ENCODE results near the gene SSBP2. TPM values are rescaled to one million over a fixed set of nuclear protein-coding genes. Genes with fewer than 3 reads are reported as not detected.
"Not testable (repeated sequence)": the region's sequence is repeated elsewhere in the genome, so short reads cannot be mapped to it uniquely, and the experiment has no call there.

SSBP2 gene
- total RNA-seq, 1 donor from 2014 or later: 146 TPM

DNA sequence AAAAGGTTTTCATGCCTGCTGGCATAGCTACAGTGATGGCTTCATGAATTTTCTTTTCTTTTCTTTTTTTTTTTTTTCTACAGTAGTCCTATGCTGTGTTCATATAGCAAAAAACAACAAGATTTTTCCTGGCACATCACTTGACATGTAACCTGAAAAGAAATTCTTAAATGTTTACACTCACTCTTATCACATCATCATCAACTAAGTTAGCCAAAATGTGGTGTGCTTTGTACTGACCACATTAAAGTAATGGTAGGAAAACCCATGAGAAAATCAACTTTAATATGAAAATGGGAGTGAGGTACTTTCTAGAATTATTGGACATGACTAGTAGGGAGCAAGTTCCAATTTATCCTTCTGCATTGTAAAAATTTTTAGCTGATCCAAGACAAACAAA, 146.7 kb downstream of the SSBP2 start:
- no peaks in the 10 kb centered on the region for H3K27me3 Mint-ChIP-seq (ENCODE audit: unreplicated experiment)
- TF ChIP-seq, protein P1, sequence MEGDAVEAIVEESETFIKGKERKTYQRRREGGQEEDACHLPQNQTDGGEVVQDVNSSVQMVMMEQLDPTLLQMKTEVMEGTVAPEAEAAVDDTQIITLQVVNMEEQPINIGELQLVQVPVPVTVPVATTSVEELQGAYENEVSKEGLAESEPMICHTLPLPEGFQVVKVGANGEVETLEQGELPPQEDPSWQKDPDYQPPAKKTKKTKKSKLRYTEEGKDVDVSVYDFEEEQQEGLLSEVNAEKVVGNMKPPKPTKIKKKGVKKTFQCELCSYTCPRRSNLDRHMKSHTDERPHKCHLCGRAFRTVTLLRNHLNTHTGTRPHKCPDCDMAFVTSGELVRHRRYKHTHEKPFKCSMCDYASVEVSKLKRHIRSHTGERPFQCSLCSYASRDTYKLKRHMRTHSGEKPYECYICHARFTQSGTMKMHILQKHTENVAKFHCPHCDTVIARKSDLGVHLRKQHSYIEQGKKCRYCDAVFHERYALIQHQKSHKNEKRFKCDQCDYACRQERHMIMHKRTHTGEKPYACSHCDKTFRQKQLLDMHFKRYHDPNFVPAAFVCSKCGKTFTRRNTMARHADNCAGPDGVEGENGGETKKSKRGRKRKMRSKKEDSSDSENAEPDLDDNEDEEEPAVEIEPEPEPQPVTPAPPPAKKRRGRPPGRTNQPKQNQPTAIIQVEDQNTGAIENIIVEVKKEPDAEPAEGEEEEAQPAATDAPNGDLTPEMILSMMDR (IDR thresholded peaks at IDR 0.05; ENCODE audit: partially characterized antibody, unreplicated experiment): no peak
- no peak for DNase-seq
- H3K36me3 Mint-ChIP-seq (ENCODE audit: unreplicated experiment): no peaks in the 10 kb centered on the region
- H3K27ac Mint-ChIP-seq (ENCODE audit: unreplicated experiment): no peak overlapping the region
- no peaks in the 10 kb centered on the region for H3K9me3 Mint-ChIP-seq (ENCODE audit: unreplicated experiment)
- no peak overlapping the region for H3K4me3 Mint-ChIP-seq (ENCODE audit: unreplicated experiment)
- H3K4me1 Mint-ChIP-seq (ENCODE audit: low read depth, unreplicated experiment): peaks cover 5% of the 10 kb centered on the region

DNA sequence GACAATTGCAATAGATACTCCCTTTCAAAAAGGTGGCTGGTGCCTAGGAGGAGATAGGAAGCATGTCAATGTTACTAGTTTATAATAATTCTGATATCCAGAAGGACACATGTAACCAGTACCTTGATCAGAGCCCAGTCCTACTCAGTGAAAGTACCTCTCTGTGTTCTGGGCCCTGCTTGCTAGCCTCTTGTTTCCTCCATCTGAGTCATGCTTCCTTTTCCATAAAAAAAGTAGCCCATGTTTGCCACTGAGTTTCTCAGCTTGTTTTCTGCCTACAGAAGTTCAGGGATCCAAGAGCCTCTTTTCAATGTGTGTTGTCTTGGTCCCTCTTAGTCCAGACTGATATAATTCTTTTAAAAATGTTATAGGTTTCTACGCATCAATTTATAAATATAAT, 149.0 kb downstream of the SSBP2 start:
- Mint-ChIP-seq H3K9me3 (ENCODE audit: unreplicated experiment) (peaks cover 3% of the 10 kb centered on the region), H3K27ac (ENCODE audit: unreplicated experiment) (no peak overlapping the region), H3K4me3 (ENCODE audit: unreplicated experiment) (no peak overlapping the region), H3K4me1 (ENCODE audit: low read depth, unreplicated experiment) (peaks cover 5% of the 10 kb centered on the region), H3K36me3 (ENCODE audit: unreplicated experiment) (peaks cover 8% of the 10 kb centered on the region), H3K27me3 (ENCODE audit: unreplicated experiment) (no peaks in the 10 kb centered on the region)
- DNase-seq: no peak
- TF ChIP-seq, protein P1 (IDR thresholded peaks at IDR 0.05; ENCODE audit: partially characterized antibody, unreplicated experiment): no peak

DNA sequence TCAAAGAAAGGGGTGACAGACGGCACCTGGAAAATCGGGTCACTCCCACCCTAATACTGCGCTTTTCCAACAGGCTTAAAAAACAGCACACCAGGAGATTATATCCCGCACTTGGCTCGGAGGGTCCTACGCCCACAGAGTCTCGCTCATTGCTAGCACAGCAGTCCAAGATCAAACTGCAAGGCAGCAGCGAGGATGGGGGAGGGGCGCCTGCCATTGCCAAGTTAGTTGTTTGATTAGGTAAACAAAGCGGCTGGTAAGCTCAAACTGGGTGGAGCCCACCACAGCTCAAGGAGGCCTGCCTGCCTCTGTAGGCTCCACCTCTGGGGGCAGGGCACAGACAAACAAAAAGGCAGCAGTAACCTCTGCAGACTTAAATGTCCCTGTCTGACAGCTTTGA, 158.8 kb downstream of the SSBP2 start:
- H3K9me3 Mint-ChIP-seq (ENCODE audit: unreplicated experiment); DNase-seq; H3K27me3 Mint-ChIP-seq (ENCODE audit: unreplicated experiment): not testable (repeated sequence)

DNA sequence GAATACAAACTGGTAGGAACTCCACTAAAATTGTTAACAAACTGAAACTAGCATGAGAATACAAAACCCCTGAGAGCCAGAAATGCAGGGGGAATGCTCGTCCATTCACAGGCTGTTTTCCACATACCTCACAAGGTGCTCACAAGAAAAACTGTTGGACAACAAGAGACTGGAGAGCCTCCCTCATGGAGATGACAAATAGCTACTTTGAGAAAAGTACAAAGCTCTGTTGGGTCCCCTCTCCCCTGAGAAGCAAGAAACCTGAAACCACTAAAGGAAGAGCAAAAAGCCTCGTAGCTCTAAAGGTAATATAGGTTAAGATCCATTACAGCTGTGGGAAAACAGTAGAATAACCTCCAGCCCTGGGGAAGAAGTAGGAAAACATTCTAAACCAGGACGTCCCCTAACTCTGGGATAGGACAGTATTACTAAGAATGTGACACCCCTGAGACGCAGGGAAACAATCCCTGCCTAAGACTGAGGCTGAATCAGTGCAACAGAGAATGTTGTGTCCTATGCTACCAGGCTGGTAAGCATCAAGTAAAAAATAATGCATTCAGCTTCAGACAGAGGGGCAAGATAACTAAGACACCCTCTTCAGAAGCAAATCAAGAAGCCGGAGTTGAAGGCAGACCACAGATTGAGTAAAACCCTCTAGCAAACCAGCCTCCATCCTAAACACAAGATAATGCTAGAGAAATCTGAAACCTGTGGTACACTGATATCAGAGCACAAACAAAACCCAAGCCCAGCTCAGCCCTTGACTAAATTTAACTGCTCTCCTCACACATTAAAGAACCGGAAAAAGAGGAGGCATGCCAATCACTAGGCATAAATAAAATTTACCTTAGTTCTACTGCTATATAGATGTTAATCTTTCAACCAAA, 160.2 kb downstream of the SSBP2 start:
- H3K9me3 Mint-ChIP-seq (ENCODE audit: unreplicated experiment): peaks cover 9% of the 10 kb centered on the region
- DNase-seq: no peak
- H3K27me3 Mint-ChIP-seq (ENCODE audit: unreplicated experiment): peaks cover 5% of the 10 kb centered on the region
- H3K4me1 Mint-ChIP-seq (ENCODE audit: low read depth, unreplicated experiment): peaks cover 9% of the 10 kb centered on the region
- TF ChIP-seq, protein P1 (IDR thresholded peaks at IDR 0.05; ENCODE audit: partially characterized antibody, unreplicated experiment): no peak
- no peak overlapping the region for H3K27ac Mint-ChIP-seq (ENCODE audit: unreplicated experiment)
- no peak overlapping the region for H3K4me3 Mint-ChIP-seq (ENCODE audit: unreplicated experiment)
- H3K36me3 Mint-ChIP-seq (ENCODE audit: unreplicated experiment): peaks cover 23% of the 10 kb centered on the region

More for the DNA sequence above, 158.8 kb downstream of the SSBP2 start:
- not testable (repeated sequence) for H3K27ac Mint-ChIP-seq (ENCODE audit: unreplicated experiment); H3K4me3 Mint-ChIP-seq (ENCODE audit: unreplicated experiment); H3K4me1 Mint-ChIP-seq (ENCODE audit: low read depth, unreplicated experiment)
- H3K36me3 Mint-ChIP-seq (ENCODE audit: unreplicated experiment): peaks cover 23% of the 10 kb centered on the region

DNA sequence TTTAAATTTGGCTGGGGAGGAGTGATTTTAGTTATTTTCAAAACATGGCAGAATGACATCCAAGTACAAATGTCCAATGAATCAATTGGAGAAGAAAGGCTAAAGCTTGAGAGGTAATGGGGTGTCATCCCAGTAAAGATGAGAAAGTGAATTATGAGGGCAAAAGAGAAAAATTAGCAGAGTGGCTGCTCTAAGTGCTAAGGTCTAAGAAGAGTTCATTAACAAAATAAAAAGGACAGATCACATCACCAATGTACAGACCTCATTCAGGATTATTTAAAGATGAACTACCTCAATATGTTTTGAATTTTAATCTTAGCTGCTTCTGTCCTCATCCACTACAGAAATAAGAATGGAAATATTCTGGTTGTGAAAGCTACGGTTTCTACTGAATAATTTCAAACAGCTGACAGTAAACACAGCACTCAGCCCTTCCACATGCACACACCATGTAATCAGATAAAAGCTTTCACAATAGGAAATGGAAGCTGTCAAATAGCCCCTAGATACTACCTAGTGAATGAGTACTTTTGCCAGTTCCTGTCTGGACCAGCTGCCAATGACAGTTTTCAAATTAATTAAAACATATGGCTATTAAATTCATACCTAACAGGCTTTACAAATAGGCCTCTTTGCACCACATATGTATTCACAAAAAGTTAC, 171.5 kb downstream of the SSBP2 start:
- Mint-ChIP-seq H3K27me3 (ENCODE audit: unreplicated experiment) (no peaks in the 10 kb centered on the region), H3K27ac (ENCODE audit: unreplicated experiment) (peak overlapping the region; percentile 94), H3K4me3 (ENCODE audit: unreplicated experiment) (peak overlapping the region; percentile 75), H3K9me3 (ENCODE audit: unreplicated experiment) (peaks cover 8% of the 10 kb centered on the region), H3K4me1 (ENCODE audit: low read depth, unreplicated experiment) (peaks cover 49% of the 10 kb centered on the region), H3K36me3 (ENCODE audit: unreplicated experiment) (no peaks in the 10 kb centered on the region)
- no peak for DNase-seq
- TF ChIP-seq, protein P1 (IDR thresholded peaks at IDR 0.05; ENCODE audit: partially characterized antibody, unreplicated experiment): no peak
